ENCODE data around the gene IGF1R.

The IGF1R gene

GRCh38 chr15:98946301-98947255 is 298.2 kb downstream of the IGF1R start:
- H3K79me2 ChIP-seq (ENCODE audit: low read length): no peaks in the 10 kb centered on the region
- no peak overlapping the region for H3K4me2 ChIP-seq (ENCODE audit: low read length)
- no peak overlapping the region for H3K27ac ChIP-seq (ENCODE audit: low read length)
- no peaks in the 10 kb centered on the region for H3K4me1 ChIP-seq (ENCODE audit: low read length)
- no peaks in the 10 kb centered on the region for H3K9me3 ChIP-seq (ENCODE audit: insufficient read depth, low read length)
- no peaks in the 10 kb centered on the region for H3K36me3 ChIP-seq (replicated peaks; ENCODE audit: low read depth, low read length)
- no peak overlapping the region for H3K9ac ChIP-seq (ENCODE audit: low read length)
- TF ChIP-seq CTCF (IDR thresholded peaks at IDR 0.05; ENCODE audit: low read depth, low read length) (no peak), EZH2phosphoT487 (IDR thresholded peaks at IDR 0.05; ENCODE audit: low read depth) (no peak)
- H3K4me3 ChIP-seq (ENCODE audit: low read length): no peak overlapping the region
- no peaks in the 10 kb centered on the region for H4K20me1 ChIP-seq (ENCODE audit: insufficient read depth, low read length)
- H2AFZ ChIP-seq (ENCODE audit: low read depth, low read length): no peak overlapping the region
- no peaks in the 10 kb centered on the region for H3K27me3 ChIP-seq (ENCODE audit: low read depth, low read length)

GRCh38 chr15:98948456-98948855 is 300.1 kb downstream of the IGF1R start:
- Histone ChIP-seq H3K4me3 (ENCODE audit: low read length) (no peak overlapping the region), H2AFZ (ENCODE audit: low read depth, low read length) (no peak overlapping the region), H3K27ac (ENCODE audit: low read length) (no peak overlapping the region), H3K4me2 (ENCODE audit: low read length) (no peak overlapping the region), H3K36me3 (replicated peaks; ENCODE audit: low read depth, low read length) (no peaks in the 10 kb centered on the region), H3K27me3 (ENCODE audit: low read depth, low read length) (no peaks in the 10 kb centered on the region), H3K9me3 (ENCODE audit: insufficient read depth, low read length) (no peaks in the 10 kb centered on the region), H4K20me1 (ENCODE audit: insufficient read depth, low read length) (no peaks in the 10 kb centered on the region; the same call in 1 of the 2 replicates), H3K4me1 (ENCODE audit: low read length) (peaks cover 3% of the 10 kb centered on the region; the same call in 1 of the 2 replicates), H3K79me2 (ENCODE audit: low read length) (no peaks in the 10 kb centered on the region), H3K9ac (ENCODE audit: low read length) (no peak overlapping the region)
- TF ChIP-seq EZH2phosphoT487 (IDR thresholded peaks at IDR 0.05; ENCODE audit: low read depth) (no peak), CTCF (IDR thresholded peaks at IDR 0.05; ENCODE audit: low read depth, low read length) (no peak)

GRCh38 chr15:98948941-98949340 is 300.6 kb downstream of the IGF1R start:
- no peaks in the 10 kb centered on the region for H3K9me3 ChIP-seq (ENCODE audit: insufficient read depth, low read length)
- H3K4me1 ChIP-seq (ENCODE audit: low read length): peaks cover 3% of the 10 kb centered on the region; the same call in 1 of the 2 replicates
- no peak overlapping the region for H3K4me2 ChIP-seq (ENCODE audit: low read length)
- no peaks in the 10 kb centered on the region for H3K27me3 ChIP-seq (ENCODE audit: low read depth, low read length)
- H3K9ac ChIP-seq (ENCODE audit: low read length): no peak overlapping the region
- H3K36me3 ChIP-seq (replicated peaks; ENCODE audit: low read depth, low read length): no peaks in the 10 kb centered on the region
- no peaks in the 10 kb centered on the region for H3K79me2 ChIP-seq (ENCODE audit: low read length)
- no peaks in the 10 kb centered on the region; the same call in 1 of the 2 replicates for H4K20me1 ChIP-seq (ENCODE audit: insufficient read depth, low read length)
- no peak overlapping the region for H2AFZ ChIP-seq (ENCODE audit: low read depth, low read length)
- no peak overlapping the region for H3K27ac ChIP-seq (ENCODE audit: low read length)
- H3K4me3 ChIP-seq (ENCODE audit: low read length): no peak overlapping the region
- TF ChIP-seq EZH2phosphoT487 (IDR thresholded peaks at IDR 0.05; ENCODE audit: low read depth) (no peak), CTCF (IDR thresholded peaks at IDR 0.05; ENCODE audit: low read depth, low read length) (no peak)

GRCh38 chr15:98949624-98950023 is 301.3 kb downstream of the IGF1R start:
- no peaks in the 10 kb centered on the region for H3K27me3 ChIP-seq (ENCODE audit: low read depth, low read length)
- H2AFZ ChIP-seq (ENCODE audit: low read depth, low read length): no peak overlapping the region
- H3K4me2 ChIP-seq (ENCODE audit: low read length): no peak overlapping the region
- H4K20me1 ChIP-seq (ENCODE audit: insufficient read depth, low read length): no peaks in the 10 kb centered on the region; the same call in 1 of the 2 replicates
- no peak for TF ChIP-seq CTCF (IDR thresholded peaks at IDR 0.05; ENCODE audit: low read depth, low read length)
- TF ChIP-seq EZH2phosphoT487 (IDR thresholded peaks at IDR 0.05; ENCODE audit: low read depth): no peak
- H3K4me1 ChIP-seq (ENCODE audit: low read length): peaks cover 3% of the 10 kb centered on the region; the same call in 1 of the 2 replicates
- H3K36me3 ChIP-seq (replicated peaks; ENCODE audit: low read depth, low read length): no peaks in the 10 kb centered on the region
- no peak overlapping the region for H3K4me3 ChIP-seq (ENCODE audit: low read length)
- no peaks in the 10 kb centered on the region for H3K9me3 ChIP-seq (ENCODE audit: insufficient read depth, low read length)
- no peak overlapping the region for H3K27ac ChIP-seq (ENCODE audit: low read length)
- H3K79me2 ChIP-seq (ENCODE audit: low read length): no peaks in the 10 kb centered on the region
- H3K9ac ChIP-seq (ENCODE audit: low read length): no peak overlapping the region
